Measurements from ENCODE around the gene PTGDR2. TPM values are rescaled to one million over a fixed set of nuclear protein-coding genes. Genes with fewer than 3 reads are reported as not detected.

Gene PTGDR2
- total and polyA plus RNA-seq, 9 of the 15 experiments (the other 6 are each of a cell fraction or from before 2014, with no cell fraction given): 0.51 to 2.6 (median 1.6) TPM

- peak in 1 of 2 experiments; percentile 98; a peak in 2 of 4 replicates for TF ChIP-seq MLLT1 (IDR thresholded peaks at IDR 0.05)
- TF ChIP-seq POLR2A (conservative IDR thresholded peaks at IDR 0.05): no peak
- peak; percentile 80 for TF ChIP-seq GATA2 (CRISPR knock-in tag; IDR thresholded peaks at IDR 0.05)
- TF ChIP-seq PBX2 (CRISPR knock-in tag; IDR thresholded peaks at IDR 0.05; ENCODE audit: low read depth): no peak
- TF ChIP-seq PBX2 (tag; conservative IDR thresholded peaks at IDR 0.05; ENCODE audit: low read depth): 0 out of 2 replicates have a peak, but pooled peaks have one; percentile 40
- TF ChIP-seq CHD2 (IDR thresholded peaks at IDR 0.05; ENCODE audit: low read depth, low read length): no peak
- TF ChIP-seq HDAC2 (IDR thresholded peaks at IDR 0.05): no peak
- peak in 1 of 2 experiments; percentile 66; a peak in 1 of 4 replicates for TF ChIP-seq ZNF639 (CRISPR knock-in tag; conservative IDR thresholded peaks at IDR 0.05 in 1 of 2, IDR thresholded peaks at IDR 0.05 in 1 of 2)
- no peak for TF ChIP-seq ZBTB5 (IDR thresholded peaks at IDR 0.05)
- 0 out of 2 replicates have a peak, but pooled peaks have one; percentile 36 for TF ChIP-seq ATF7 (IDR thresholded peaks at IDR 0.05)
- TF ChIP-seq NRF1 (conservative IDR thresholded peaks at IDR 0.05 in 1 of 2, IDR thresholded peaks at IDR 0.05 in 1 of 2): peak in 1 of 2 experiments; percentile 39; a peak in 2 of 4 replicates
- peak; percentile 30; the same call in 1 of the 2 replicates for TF ChIP-seq RBFOX2 (IDR thresholded peaks at IDR 0.05; ENCODE audit: low read depth, low read length)
- peak; percentile 78 for TF ChIP-seq SMAD4 (CRISPR knock-in tag; conservative IDR thresholded peaks at IDR 0.05)
- TF ChIP-seq HEY1 (CRISPR knock-in tag; IDR thresholded peaks at IDR 0.05; ENCODE audit: borderline replicate concordance): no peak
- TF ChIP-seq TOE1 (IDR thresholded peaks at IDR 0.05; ENCODE audit: borderline replicate concordance): peak; percentile 49; the same call in 1 of the 2 replicates
- TF ChIP-seq TOE1 (CRISPR knock-in tag; IDR thresholded peaks at IDR 0.05; ENCODE audit: borderline replicate concordance, low read depth): no peak
- peak; percentile 71 for TF ChIP-seq CBFA2T3 (IDR thresholded peaks at IDR 0.05)
- TF ChIP-seq THRAP3 (IDR thresholded peaks at IDR 0.05; ENCODE audit: borderline replicate concordance): no peak
- no peak for TF ChIP-seq FOSL1 (tag; conservative IDR thresholded peaks at IDR 0.05)
- 0 out of 2 replicates have a peak, but pooled peaks have one; percentile 25 for TF ChIP-seq CEBPG (CRISPR knock-in tag; IDR thresholded peaks at IDR 0.05)
- peak; percentile 29 to 59; a peak in 2 of 4 replicates for TF ChIP-seq CEBPG (tag; conservative IDR thresholded peaks at IDR 0.05 in 1 of 2, IDR thresholded peaks at IDR 0.05 in 1 of 2)
Observed at GRCh38 chr11:60848714-60849151, 7.0 kb downstream of the PTGDR2 start (continued).

Measured in K562 (cell line).